ENCODE results near the gene ACSL6.

GRCh38 chr5:132027027-132027426, 15.6 kb upstream of the ACSL6 start:
- TF ChIP-seq CTCF (IDR thresholded peaks at IDR 0.05) (no peak), POLR2A (IDR thresholded peaks at IDR 0.05) (no peak)
